Ishikawa (cell line): ENCODE data around the gene TREX2.

ENCODE experiments used
- CEBPB ChIP-seq: IDR thresholded peaks from 2 replicates; pipeline ENCODE4 v1.6.1; 2012
- CREB1 ChIP-seq: IDR thresholded peaks from 2 replicates; pipeline ENCODE4 v1.6.1; 2012; ENCODE audit warnings: low read depth
- EGR1 ChIP-seq: IDR thresholded peaks from 2 replicates; pipeline ENCODE4 v1.6.1; 2012
- EP300 ChIP-seq: IDR thresholded peaks from 2 replicates; pipeline ENCODE4 v1.6.1; 2012; ENCODE audit warnings: borderline replicate concordance
- FOXM1 ChIP-seq: IDR thresholded peaks from 2 replicates; pipeline ENCODE4 v1.6.1; 2012; ENCODE audit warnings: low read depth, borderline replicate concordance
- MAX ChIP-seq: IDR thresholded peaks from 2 replicates; pipeline ENCODE4 v1.6.1; 2012
- NFIC ChIP-seq: IDR thresholded peaks from 2 replicates; pipeline ENCODE4 v1.6.1; 2012
- RAD21 ChIP-seq: IDR thresholded peaks from 2 replicates; pipeline ENCODE4 v1.6.1; 2012; ENCODE audit warnings: low read depth
- TAF1 ChIP-seq: IDR thresholded peaks from 2 replicates; pipeline ENCODE4 v1.6.1; 2012; ENCODE audit warnings: low read depth, mild to moderate bottlenecking
- TCF12 ChIP-seq: IDR thresholded peaks from 2 replicates; pipeline ENCODE4 v1.6.1; 2012; ENCODE audit warnings: low read depth
- TEAD4 ChIP-seq: IDR thresholded peaks from 2 replicates; pipeline ENCODE4 v1.6.1; 2012
- YY1 ChIP-seq: IDR thresholded peaks from 2 replicates; pipeline ENCODE4 v1.6.1; 2012; ENCODE audit warnings: low read depth
- ZBTB7A ChIP-seq: IDR thresholded peaks from 2 replicates; pipeline ENCODE4 v1.6.1; 2012; ENCODE audit warnings: low read depth
- TF ChIP-seq, protein P1 (sequence below): IDR thresholded peaks from 2 replicates; pipeline ENCODE4 v1.6.1; 2012; ENCODE audit warnings: low read depth, mild to moderate bottlenecking
- TF ChIP-seq, protein P2 (sequence below): IDR thresholded peaks from 2 replicates; pipeline ENCODE4 v1.6.1; 2012

TREX2 gene

DNA sequence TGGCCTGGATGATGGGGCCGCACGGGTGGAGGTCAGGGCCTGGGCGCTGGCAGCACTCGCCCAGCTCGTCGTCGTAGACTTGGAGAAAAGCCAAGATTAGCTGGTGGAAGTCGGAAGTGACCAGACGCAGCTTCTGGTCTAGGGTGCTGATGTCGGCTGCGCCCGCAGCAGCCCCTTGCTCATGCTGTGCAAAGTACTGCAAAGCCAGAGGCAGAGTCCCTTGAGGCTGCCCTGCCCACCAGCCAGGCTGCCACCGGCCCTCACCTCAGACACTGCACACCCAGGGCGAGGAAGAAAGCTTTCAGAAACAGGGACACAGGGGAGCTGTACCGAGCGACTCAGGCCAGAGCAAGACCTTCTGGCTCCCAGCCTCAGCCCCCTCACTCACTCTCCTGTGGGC lies 9.7 kb upstream of the TREX2 start:
- TF ChIP-seq ZBTB7A (no peak), FOXM1 (no peak), TAF1 (no peak), RAD21 (no peak), TEAD4 (no peak), EGR1 (no peak), TCF12 (no peak), MAX (no peak), CREB1 (no peak), CEBPB (no peak), YY1 (no peak), NFIC (no peak)
- TF ChIP-seq, protein P1, sequence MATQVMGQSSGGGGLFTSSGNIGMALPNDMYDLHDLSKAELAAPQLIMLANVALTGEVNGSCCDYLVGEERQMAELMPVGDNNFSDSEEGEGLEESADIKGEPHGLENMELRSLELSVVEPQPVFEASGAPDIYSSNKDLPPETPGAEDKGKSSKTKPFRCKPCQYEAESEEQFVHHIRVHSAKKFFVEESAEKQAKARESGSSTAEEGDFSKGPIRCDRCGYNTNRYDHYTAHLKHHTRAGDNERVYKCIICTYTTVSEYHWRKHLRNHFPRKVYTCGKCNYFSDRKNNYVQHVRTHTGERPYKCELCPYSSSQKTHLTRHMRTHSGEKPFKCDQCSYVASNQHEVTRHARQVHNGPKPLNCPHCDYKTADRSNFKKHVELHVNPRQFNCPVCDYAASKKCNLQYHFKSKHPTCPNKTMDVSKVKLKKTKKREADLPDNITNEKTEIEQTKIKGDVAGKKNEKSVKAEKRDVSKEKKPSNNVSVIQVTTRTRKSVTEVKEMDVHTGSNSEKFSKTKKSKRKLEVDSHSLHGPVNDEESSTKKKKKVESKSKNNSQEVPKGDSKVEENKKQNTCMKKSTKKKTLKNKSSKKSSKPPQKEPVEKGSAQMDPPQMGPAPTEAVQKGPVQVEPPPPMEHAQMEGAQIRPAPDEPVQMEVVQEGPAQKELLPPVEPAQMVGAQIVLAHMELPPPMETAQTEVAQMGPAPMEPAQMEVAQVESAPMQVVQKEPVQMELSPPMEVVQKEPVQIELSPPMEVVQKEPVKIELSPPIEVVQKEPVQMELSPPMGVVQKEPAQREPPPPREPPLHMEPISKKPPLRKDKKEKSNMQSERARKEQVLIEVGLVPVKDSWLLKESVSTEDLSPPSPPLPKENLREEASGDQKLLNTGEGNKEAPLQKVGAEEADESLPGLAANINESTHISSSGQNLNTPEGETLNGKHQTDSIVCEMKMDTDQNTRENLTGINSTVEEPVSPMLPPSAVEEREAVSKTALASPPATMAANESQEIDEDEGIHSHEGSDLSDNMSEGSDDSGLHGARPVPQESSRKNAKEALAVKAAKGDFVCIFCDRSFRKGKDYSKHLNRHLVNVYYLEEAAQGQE = no peak
- TF ChIP-seq, protein P2, sequence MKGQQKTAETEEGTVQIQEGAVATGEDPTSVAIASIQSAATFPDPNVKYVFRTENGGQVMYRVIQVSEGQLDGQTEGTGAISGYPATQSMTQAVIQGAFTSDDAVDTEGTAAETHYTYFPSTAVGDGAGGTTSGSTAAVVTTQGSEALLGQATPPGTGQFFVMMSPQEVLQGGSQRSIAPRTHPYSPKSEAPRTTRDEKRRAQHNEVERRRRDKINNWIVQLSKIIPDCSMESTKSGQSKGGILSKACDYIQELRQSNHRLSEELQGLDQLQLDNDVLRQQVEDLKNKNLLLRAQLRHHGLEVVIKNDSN = no peak

GRCh38 chrX:153454901-153455550 lies 9.2 kb upstream of the TREX2 start:
- no peak for TF ChIP-seq MAX
- no peak for TF ChIP-seq CREB1
- TF ChIP-seq ZBTB7A = no peak
- TF ChIP-seq TCF12 = no peak
- TF ChIP-seq YY1 = no peak
- no peak for TF ChIP-seq TAF1
- no peak for TF ChIP-seq FOXM1
- no peak for TF ChIP-seq TEAD4
- TF ChIP-seq, protein P1 = no peak
- TF ChIP-seq, protein P2 = no peak
- TF ChIP-seq NFIC = no peak
- TF ChIP-seq EGR1 = no peak
- TF ChIP-seq EP300 = no peak
- no peak for TF ChIP-seq CEBPB
- no peak for TF ChIP-seq RAD21

- TF ChIP-seq MAX (no peak), RAD21 (no peak), TCF12 (no peak), FOXM1 (no peak), NFIC (no peak), CEBPB (no peak), EGR1 (no peak), CREB1 (no peak), TEAD4 (no peak), TAF1 (no peak), YY1 (no peak), EP300 (no peak), ZBTB7A (no peak)
- TF ChIP-seq, protein P2 = no peak
- TF ChIP-seq, protein P1 = no peak
Measured at GRCh38 chrX:153450949-153451277, 5.1 kb upstream of the TREX2 start.
